SK-N-SH (cell line): Measurements from ENCODE around the gene SLC22A23.

ENCODE experiments used
- CTCF ChIP-seq: fragments of 200-600 bp; sonication (generic); IDR thresholded peaks from 2 replicates; pipeline ENCODE4 v1.6.1; 2017; ENCODE audit warnings: antibody characterized with exemption, mild to moderate bottlenecking, moderate library complexity
- EP300 ChIP-seq, 2 experiments: IDR thresholded peaks; 2 replicates each; pipeline versions ENCODE4 v1.4.0 to v1.6.1; 2012; ENCODE audit warnings: borderline replicate concordance in 1 of 2, low read depth in 1 of 2, low read length in 1 of 2
- FOXM1 ChIP-seq: IDR thresholded peaks from 2 replicates; pipeline ENCODE4 v1.4.0; 2012; ENCODE audit warnings: low read depth, mild to moderate bottlenecking
- NRF1 ChIP-seq: IDR thresholded peaks from 2 replicates; pipeline ENCODE4 v1.6.1; 2012; ENCODE audit warnings: low read depth, mild to moderate bottlenecking, low read length
- PBX3 ChIP-seq: IDR thresholded peaks from 2 replicates; pipeline ENCODE4; 2012
- POLR2AphosphoS5 ChIP-seq: IDR thresholded peaks from 2 replicates; pipeline ENCODE4 v1.6.1; 2012; ENCODE audit warnings: low read depth, low read length
- RAD21 ChIP-seq: IDR thresholded peaks from 2 replicates; pipeline ENCODE4 v1.6.1; 2012; ENCODE audit warnings: mild to moderate bottlenecking, low read length
- REST ChIP-seq: IDR thresholded peaks from 2 replicates; pipeline ENCODE4 v1.6.1; 2012; ENCODE audit warnings: mild to moderate bottlenecking, low read depth, low read length, moderate library complexity
- TEAD4 ChIP-seq: IDR thresholded peaks from 2 replicates; pipeline ENCODE4 v1.4.0; 2012; ENCODE audit warnings: mild to moderate bottlenecking, borderline replicate concordance; ENCODE audit not compliant: insufficient read depth
- USF2 ChIP-seq: fragments of 150-350 bp; IDR thresholded peaks from 2 replicates; pipeline ENCODE4 v1.6.1; 2017; ENCODE audit warnings: antibody characterized with exemption, low read length, low read depth, borderline replicate concordance
- ZBTB33 ChIP-seq: IDR thresholded peaks from 2 replicates; pipeline ENCODE4 v1.4.0; 2012; ENCODE audit warnings: low read depth, borderline replicate concordance

GRCh38 chr6:3305216-3305565, 151.7 kb downstream of the SLC22A23 start:
- no peak for TF ChIP-seq REST
- no peak for TF ChIP-seq EP300 (IDR thresholded peaks at IDR 0.05; ENCODE audit: borderline replicate concordance in 1 of 2, low read depth in 1 of 2, low read length in 1 of 2)
- no peak for TF ChIP-seq CTCF
- no peak for TF ChIP-seq USF2
- no peak for TF ChIP-seq POLR2AphosphoS5
- TF ChIP-seq TEAD4, result no peak
- no peak for TF ChIP-seq FOXM1
- TF ChIP-seq NRF1, result no peak
- TF ChIP-seq ZBTB33, result no peak
- no peak for TF ChIP-seq RAD21
- TF ChIP-seq PBX3, result no peak
